Common myeloid progenitor, CD34-positive (primary cell): ENCODE measurements around the gene GAK. TPM values are rescaled to one million over a fixed set of nuclear protein-coding genes. Genes with fewer than 3 reads are reported as not detected.
A peak's percentile ranks its signal among the peaks of the same experiment; 100 is the strongest.
"Not testable (repeated sequence)": the region's sequence is repeated elsewhere in the genome, so short reads cannot be mapped to it uniquely, and the experiment has no call there.

ENCODE experiments used
- CTCF ChIA-PET: fragments of 350-600 bp; sonication (Branson Sonifier 250); formaldehyde crosslinking; loops from one replicate; lab custom pipeline; 2021; ENCODE audit warnings: antibody characterized with exemption; lab: Charles Lee
- POLR2A ChIA-PET: fragments of 350-600 bp; sonication (Branson Sonifier 250); formaldehyde crosslinking; loops from one replicate; lab custom pipeline; 2021; ENCODE audit warnings: antibody characterized with exemption; lab: Charles Lee
- DNase-seq, 3 donors: peaks; one replicate each; pipeline versions ENCODE4 v3.0.0 to v3.0.0-alpha.2; 2013
- H3K27ac ChIP-seq, 2 experiments: 1 replicate in 1 of 2; 2 replicates in 1 of 2; pipeline ENCODE4 v1.7.0; 2013; ENCODE audit warnings: inconsistent platforms in 2 of 2, low read length in 2 of 2, mild to moderate bottlenecking in 2 of 2, low read depth in 1 of 2, moderate library complexity in 1 of 2; ENCODE audit not compliant: severe bottlenecking in 2 of 2, insufficient read depth in 1 of 2, poor library complexity in 1 of 2
- H3K27me3 ChIP-seq, 5 experiments: replicated peaks in 2 of 5; 1 replicate in 3 of 5; 2 replicates in 2 of 5; pipeline versions ENCODE4 v1.6.1 to v1.7.0; 2013; ENCODE audit warnings: low read length in 4 of 5, mild to moderate bottlenecking in 2 of 5, moderate library complexity in 2 of 5, inconsistent platforms in 1 of 5; ENCODE audit not compliant: insufficient read depth in 5 of 5, control insufficient read depth in 4 of 5
- H3K36me3 ChIP-seq, 4 experiments: 1 replicate in 2 of 4; 2 replicates in 2 of 4; pipeline versions ENCODE4 v1.6.1 to v1.7.0; 2013; ENCODE audit warnings: low read length in 3 of 4, control low read depth in 1 of 4, mild to moderate bottlenecking in 1 of 4; ENCODE audit not compliant: control insufficient read depth in 4 of 4, insufficient read depth in 4 of 4
- H3K4me1 ChIP-seq, 4 experiments: 1 replicate in 3 of 4; 2 replicates in 1 of 4; pipeline versions ENCODE4 v1.6.1 to v1.7.1; 2013; ENCODE audit warnings: low read length in 3 of 4, mild to moderate bottlenecking in 3 of 4, control low read depth in 1 of 4, inconsistent platforms in 1 of 4, moderate library complexity in 1 of 4; ENCODE audit not compliant: control insufficient read depth in 4 of 4, insufficient read depth in 4 of 4; ENCODE audit errors: control extremely low read depth in 1 of 4
- H3K4me3 ChIP-seq, 7 experiments: 1 replicate in 4 of 7; 2 replicates in 3 of 7; pipeline versions ENCODE4 v1.5.1 to v1.7.0; 2013; ENCODE audit warnings: mild to moderate bottlenecking in 7 of 7, low read length in 6 of 7, moderate library complexity in 6 of 7, inconsistent platforms in 2 of 7, low read depth in 2 of 7, control low read depth in 1 of 7; ENCODE audit not compliant: insufficient read depth in 4 of 7, control insufficient read depth in 1 of 7; ENCODE audit errors: extremely low read depth in 1 of 7
- H3K9me3 ChIP-seq, 5 experiments: 1 replicate in 4 of 5; 2 replicates in 1 of 5; pipeline versions ENCODE4 v1.6.1 to v1.7.1; 2013; ENCODE audit warnings: low read length in 4 of 5, mild to moderate bottlenecking in 2 of 5, inconsistent platforms in 1 of 5, low read depth in 1 of 5, moderate library complexity in 1 of 5; ENCODE audit not compliant: control insufficient read depth in 4 of 5, insufficient read depth in 2 of 5; ENCODE audit errors: control extremely low read depth in 1 of 5
- WGBS: methylation state at CpG from one replicate; pipeline ENCODE4 v1.1.5; 2013; ENCODE audit not compliant: insufficient coverage; 5-methylcytosine and 5-hydroxymethylcytosine counted together
- polyA plus RNA-seq: library from polyadenylated mRNA; unstranded; fragments of 120-200 nt; gene quantifications from one replicate; pipeline ENCODE4 v1.2.1, GENCODE V29; 2013

Gene GAK
- polyA plus RNA-seq, result 37.5 TPM

DNA sequence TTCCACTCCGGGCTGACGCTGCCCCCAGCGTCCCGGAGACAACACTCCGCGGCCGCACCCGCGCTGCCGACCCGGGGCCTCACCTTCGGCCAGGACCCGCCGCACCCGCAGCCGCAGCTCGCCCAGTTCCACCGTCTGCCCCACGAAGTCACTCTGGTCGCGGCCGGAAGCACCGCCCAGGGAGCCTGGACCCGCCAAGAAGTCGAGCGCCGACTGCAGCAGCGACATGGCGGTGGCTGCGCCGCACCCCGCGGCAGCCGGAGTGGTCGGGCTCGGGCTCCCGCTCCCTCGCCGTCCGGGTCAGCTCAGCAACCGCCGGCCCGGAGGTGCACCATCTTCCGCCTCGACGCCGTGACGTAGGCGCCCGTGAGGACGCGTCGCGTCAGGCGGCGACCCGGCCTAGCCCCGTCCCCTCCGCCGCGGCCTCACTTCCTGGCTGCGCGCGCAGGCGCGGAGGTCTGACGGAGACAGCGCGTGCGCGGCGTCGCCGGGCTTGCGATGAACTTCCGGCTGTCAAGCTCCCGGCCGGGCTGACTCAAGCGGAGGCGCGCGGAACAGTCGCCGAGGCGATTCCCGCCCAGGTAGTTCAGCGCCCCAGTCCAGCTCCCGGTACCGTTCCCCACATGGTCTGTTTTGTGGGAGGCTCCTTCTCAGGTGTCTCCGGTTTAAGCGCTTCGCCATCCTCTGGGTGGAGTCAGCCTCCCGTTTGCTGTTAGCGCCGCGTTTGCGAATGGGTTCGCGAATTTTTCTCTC is at the start of gene GAK, which contains the start of gene TMEM175:
Gene GAK (minus strand): TSS at position 357 of the 753 bp plus-strand sequence. CDS start 129 bp downstream, at position 228.
Gene TMEM175 (plus strand): TSS at position 501 of the 753 bp plus-strand sequence. CDS start 15,280 bp downstream, outside the sequence.
- peaks cover 0 to 5% (median 0%) of the 10 kb centered on the region in 4 experiments for H3K36me3 ChIP-seq
- CTCF ChIA-PET, result interaction anchor here (1.1 to 2.1 kb wide), 4 partner anchors 9 to 55 kb away, joined by 3 to 8 read pairs (median 4); partner anchors contain the start of gene IDUA
- H3K27me3 ChIP-seq, result no peaks in the 10 kb centered on the region

DNA sequence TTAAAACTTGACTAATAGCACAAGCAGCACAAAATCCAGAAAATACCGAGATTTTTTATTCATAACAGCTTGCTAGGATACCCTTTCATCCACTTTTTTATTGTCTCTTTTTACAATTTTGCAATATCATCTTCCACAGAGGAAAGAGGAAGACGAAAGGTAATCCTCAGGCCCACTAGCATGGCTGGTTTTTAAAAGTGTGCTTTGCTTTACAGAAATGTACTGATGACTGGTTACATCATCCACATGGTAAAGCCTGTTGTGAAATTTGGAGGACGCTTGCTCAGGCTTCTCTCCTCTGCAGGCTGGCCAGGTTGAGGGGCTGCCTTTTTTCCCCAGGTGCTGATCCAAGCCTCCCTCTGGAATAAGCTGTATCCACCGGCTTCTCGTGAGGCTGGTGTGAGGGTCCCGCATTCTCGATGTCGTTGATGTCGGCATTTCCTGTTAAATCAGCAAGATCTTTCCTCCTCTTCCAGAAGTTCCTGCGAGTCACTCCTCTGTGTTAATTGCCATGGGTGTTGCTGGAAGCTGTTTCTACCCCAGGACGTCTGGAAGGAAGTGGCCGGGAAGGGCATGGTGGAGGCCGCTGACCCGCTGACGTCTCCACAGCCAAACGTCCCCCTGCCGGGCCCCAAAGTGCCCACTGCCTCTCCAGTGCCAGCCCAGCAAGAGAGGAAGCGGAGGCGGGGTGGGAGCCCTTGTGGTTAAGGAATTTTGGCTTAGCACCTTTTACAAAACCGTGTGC is 47.0 kb upstream of the GAK start:
- DNase-seq, result peak; percentile 27 to 77 (median 71)
- ChIA-PET POLR2A (interaction anchor here (0.6 kb wide), 1 partner anchor 8 kb away, joined by 3 read pairs; no protein-coding TSS in a partner anchor), CTCF (no interaction called here)
- Histone ChIP-seq H3K4me3 (no peak overlapping the region), H3K9me3 (peaks cover 0 to 3% (median 0%) of the 10 kb centered on the region in 5 experiments), H3K4me1 (peaks cover 0 to 28% (median 21%) of the 10 kb centered on the region in 4 experiments), H3K27me3 (no peaks in the 10 kb centered on the region), H3K36me3 (no peaks in the 10 kb centered on the region), H3K27ac (no peak overlapping the region)
- 52% methylated on average over 15 of the region's 20 CpGs for WGBS

More for the DNA sequence above, at the start of gene GAK, which contains the start of gene TMEM175:
- POLR2A ChIA-PET, result interaction anchor here (0.9 to 1.5 kb wide), 4 partner anchors 9 to 118 kb away, joined by 3 to 7 read pairs (median 4); partner anchors contain the start of gene IDUA
- WGBS, result under 1% methylated on average over 79 of the region's 99 CpGs
- Histone ChIP-seq H3K4me3 (peak within 1 kb of the TSS; percentile 86 to 99 (median 97)), H3K4me1 (peaks cover 11 to 30% (median 21%) of the 10 kb centered on the region in 4 experiments), H3K9me3 (no peaks in the 10 kb centered on the region), H3K27ac (peak within 1 kb of the TSS; percentile 90 to 94)
- peak; percentile 96 to 98 (median 96) for DNase-seq

DNA sequence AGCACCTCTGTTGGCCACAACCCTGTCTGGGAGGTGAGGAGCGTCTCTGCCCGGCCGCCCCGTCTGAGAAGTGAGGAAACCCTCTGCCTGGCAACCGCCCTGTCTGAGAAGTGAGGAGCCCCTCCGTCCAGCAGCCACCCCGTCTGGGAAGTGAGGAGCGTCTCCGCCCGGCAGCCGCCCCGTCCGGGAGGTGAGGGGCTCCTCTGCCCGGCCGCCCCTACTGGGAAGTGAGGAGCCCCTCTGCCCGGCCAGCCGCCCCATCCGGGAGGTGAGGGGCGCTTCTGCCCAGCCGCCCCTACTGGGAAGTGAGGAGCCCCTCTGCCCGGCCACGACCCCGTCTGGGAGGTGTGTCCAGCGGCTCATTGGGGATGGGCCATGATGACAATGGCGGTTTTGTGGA is 43.9 kb upstream of the GAK start:
- CTCF ChIA-PET, result interaction anchor here (1.0 kb wide), 1 partner anchor 19 kb away, joined by 3 read pairs; no protein-coding TSS in a partner anchor
- H3K36me3 ChIP-seq, H3K27ac ChIP-seq, H3K4me3 ChIP-seq, H3K27me3 ChIP-seq, H3K9me3 ChIP-seq, DNase-seq, POLR2A ChIA-PET: not testable (repeated sequence)
- H3K4me1 ChIP-seq, result peaks cover 0 to 45% (median 40%) of the 10 kb centered on the region in 4 experiments
- WGBS, result no CpG with 5 or more reads among the region's 25 CpGs

DNA sequence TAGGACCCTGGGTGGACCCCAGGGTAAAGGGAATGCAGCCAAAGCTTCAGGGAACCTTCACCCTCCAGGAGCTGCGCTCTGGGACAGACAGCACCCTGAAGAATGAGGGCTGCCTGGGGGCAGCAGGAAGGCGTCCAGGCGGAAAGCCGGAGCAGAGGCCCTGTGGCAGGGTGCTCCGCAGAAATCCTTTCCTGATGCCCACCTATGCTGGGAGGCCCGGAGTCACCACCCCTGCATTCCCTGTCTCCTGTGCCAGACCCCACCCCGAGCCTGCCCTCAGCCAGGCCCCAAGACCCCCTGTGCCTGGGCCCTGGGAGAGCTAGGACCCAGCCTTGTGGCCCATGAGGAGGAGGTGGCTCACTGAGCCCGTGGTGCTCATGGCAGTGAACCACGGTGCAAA is 42.6 kb upstream of the GAK start:
- ChIA-PET CTCF (interaction anchor here (0.9 kb wide), 1 partner anchor 36 kb away, joined by 3 read pairs; no protein-coding TSS in a partner anchor), POLR2A (no interaction called here)
- 97% methylated on average over 9 of the region's 9 CpGs for WGBS

DNA sequence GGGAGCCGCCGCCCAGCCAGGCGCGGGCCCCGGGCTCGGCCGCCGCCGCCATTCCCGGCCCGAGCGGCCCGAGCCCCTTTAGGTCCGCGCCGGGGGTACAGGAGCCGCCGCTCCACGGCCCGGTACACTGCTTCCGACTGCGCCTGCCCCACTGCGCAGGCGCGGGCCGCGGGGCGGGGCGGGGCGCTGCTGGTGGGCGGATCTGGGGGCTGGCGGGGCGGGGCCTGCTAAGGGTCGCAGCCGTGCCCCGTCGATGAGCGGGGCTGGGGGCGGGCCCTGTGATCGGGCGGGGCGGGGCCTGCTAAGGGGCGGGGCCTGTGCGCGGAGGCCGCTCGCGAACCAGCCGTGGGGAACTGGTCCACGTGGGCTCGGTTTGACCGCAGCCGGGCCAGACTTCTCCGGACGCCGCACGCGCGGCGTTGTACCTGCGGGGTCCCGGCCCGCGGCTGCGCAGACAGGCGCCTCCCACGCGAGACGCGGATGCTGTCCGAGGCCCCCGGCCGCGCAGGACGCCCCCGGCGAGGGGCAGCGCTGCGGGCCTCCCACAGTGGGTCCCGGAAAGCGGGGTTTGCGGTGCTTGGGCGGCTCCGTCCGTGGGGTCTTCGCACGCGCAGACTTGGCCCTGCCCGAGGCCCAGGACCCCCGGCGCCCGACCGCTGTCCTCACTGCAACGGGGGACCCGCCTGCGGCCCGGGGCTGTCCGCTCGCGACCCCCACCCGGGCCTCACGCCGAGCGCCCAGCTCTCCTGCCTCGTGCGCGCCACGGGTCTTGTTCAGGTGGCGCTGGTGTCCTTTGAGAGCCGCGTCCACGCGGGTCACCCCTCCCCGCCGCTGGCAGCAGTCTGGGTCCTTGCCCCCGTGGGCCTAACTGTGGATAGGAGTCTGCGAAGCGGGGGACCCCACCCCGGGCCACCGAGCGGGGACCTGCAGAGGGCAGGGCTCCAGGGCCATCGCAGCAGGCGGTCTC is 41.6 kb upstream of the GAK start, which contains the start of gene DGKQ:
Gene DGKQ (minus strand): TSS at position 139 of the 967 bp plus-strand sequence. CDS start 87 bp downstream, at position 52.
- peak within 1 kb of the TSS; percentile 45 to 85 (median 72) for H3K4me3 ChIP-seq
- POLR2A ChIA-PET, result no interaction called here
- peak; percentile 76 to 87 (median 82) for DNase-seq
- H3K9me3 ChIP-seq, result peaks cover 0 to 3% (median 0%) of the 10 kb centered on the region in 5 experiments
- CTCF ChIA-PET, result interaction anchor here (1.4 kb wide), 1 partner anchor 13 kb away, joined by 4 read pairs; the partner anchor contains the start of gene IDUA
- peaks cover 0 to 7% (median 0%) of the 10 kb centered on the region in 4 experiments for H3K36me3 ChIP-seq
- 33% methylated on average over 55 of the region's 123 CpGs for WGBS
- no peak within 1 kb of the TSS for H3K27ac ChIP-seq
- peaks cover 0 to 30% (median 28%) of the 10 kb centered on the region in 4 experiments for H3K4me1 ChIP-seq
- no peaks in the 10 kb centered on the region for H3K27me3 ChIP-seq

More for the DNA sequence above, 42.6 kb upstream of the GAK start:
- H3K9me3 ChIP-seq, result peaks cover 0 to 3% (median 0%) of the 10 kb centered on the region in 5 experiments
- H3K27me3 ChIP-seq, result no peaks in the 10 kb centered on the region
- no peak overlapping the region for H3K27ac ChIP-seq
- no peak overlapping the region for H3K4me3 ChIP-seq
- DNase-seq, result no peak
- peaks cover 0 to 40% (median 36%) of the 10 kb centered on the region in 4 experiments for H3K4me1 ChIP-seq
- H3K36me3 ChIP-seq, result peaks cover 0 to 7% (median 0%) of the 10 kb centered on the region in 4 experiments
